ENCODE results near the gene SMIM8.

GRCh38 chr6:87391334-87391733, 68.9 kb downstream of the SMIM8 start:
- TF ChIP-seq CTCF (IDR thresholded peaks at IDR 0.05 in 4 of 5, conservative IDR thresholded peaks at IDR 0.05 in 1 of 5) (no peak), POLR2A (IDR thresholded peaks at IDR 0.05) (no peak)

Measured in gastrocnemius medialis (tissue), 4 donors.